ENCODE data around the gene CRHR2.
"Not testable (repeated sequence)": the region's sequence is repeated elsewhere in the genome, so short reads cannot be mapped to it uniquely, and the experiment has no call there.

CRHR2 gene

DNA sequence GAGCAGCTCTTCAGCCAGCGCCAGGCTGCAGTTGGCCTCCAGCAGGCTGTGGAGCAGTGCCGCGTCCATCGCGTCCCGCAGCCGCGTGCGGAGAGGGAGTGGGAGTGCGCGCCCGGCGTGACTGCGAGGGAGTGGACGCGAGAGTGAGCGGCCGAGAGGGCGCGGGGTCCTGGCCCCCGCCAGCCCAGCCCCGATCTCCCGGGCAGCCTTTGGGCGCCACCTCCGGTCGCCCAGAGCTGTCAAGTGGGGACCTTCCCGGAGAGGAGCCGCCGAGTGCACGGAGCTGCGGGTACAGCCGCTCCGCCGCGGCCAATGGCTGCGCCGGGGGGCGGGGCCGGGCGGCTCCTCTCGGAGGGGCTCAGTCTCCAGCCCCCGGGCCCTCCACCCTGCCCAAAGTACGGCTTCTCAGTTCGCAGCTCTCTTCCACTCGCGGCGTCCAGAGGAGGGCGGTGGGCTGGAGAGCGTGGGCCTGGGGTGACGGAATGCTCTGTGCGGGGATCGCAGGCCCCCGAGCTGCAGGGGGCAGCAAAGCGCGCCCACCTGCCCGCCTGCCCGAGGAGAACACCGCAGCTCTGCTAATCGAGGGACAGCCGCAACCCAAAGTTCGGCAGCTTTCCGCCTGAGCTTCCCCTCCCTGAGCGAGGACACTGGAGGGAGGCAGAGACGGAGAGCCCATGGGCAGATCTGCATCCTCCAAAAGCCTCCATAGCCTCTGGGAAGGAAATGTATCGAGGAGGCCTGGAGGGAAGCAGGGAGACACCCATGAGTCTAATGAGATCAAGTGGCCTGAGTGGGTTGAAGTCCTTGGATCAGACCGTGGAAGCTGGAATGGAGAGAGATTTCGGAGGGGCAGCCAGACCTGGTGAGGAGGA, at the start of gene CRHR2:
TSS of gene CRHR2 (minus strand) at position 245 of the 872 bp plus-strand sequence. CDS start at position 69, 176 bp downstream.
- Histone ChIP-seq H3K9ac (ENCODE audit: low read depth, low read length) (peak within 1 kb of the TSS; percentile 55; the same call in 1 of the 2 replicates), H3K9me3 (ENCODE audit: control insufficient read depth, insufficient read depth, low read length) (no peaks in the 10 kb centered on the region), H3K4me1 (ENCODE audit: insufficient read depth, low read length) (peaks cover 18% of the 10 kb centered on the region), H3K36me3 (ENCODE audit: insufficient read depth, low read length) (no peaks in the 10 kb centered on the region)

GRCh38 chr7:30731581-30731980, 49.3 kb upstream of the CRHR2 start:
- Histone ChIP-seq H3K9ac (ENCODE audit: low read depth, low read length) (no peak overlapping the region), H3K36me3 (ENCODE audit: insufficient read depth, low read length) (no peaks in the 10 kb centered on the region), H3K9me3 (ENCODE audit: control insufficient read depth, insufficient read depth, low read length) (no peaks in the 10 kb centered on the region), H3K4me1 (ENCODE audit: insufficient read depth, low read length) (peaks cover 9% of the 10 kb centered on the region; the same call in 1 of the 2 replicates)

- Histone ChIP-seq H3K36me3 (ENCODE audit: insufficient read depth, low read length) (no peaks in the 10 kb centered on the region), H3K9ac (ENCODE audit: low read depth, low read length) (no peak overlapping the region), H3K9me3 (ENCODE audit: control insufficient read depth, insufficient read depth, low read length) (no peaks in the 10 kb centered on the region), H3K4me1 (ENCODE audit: insufficient read depth, low read length) (peaks cover 10% of the 10 kb centered on the region; the same call in 1 of the 2 replicates)
These were observed 48.7 kb upstream of the CRHR2 start for GRCh38 chr7:30730996-30731395.

- H3K9me3 ChIP-seq (ENCODE audit: control insufficient read depth, insufficient read depth, low read length) = no peaks in the 10 kb centered on the region
- no peak overlapping the region for H3K9ac ChIP-seq (ENCODE audit: low read depth, low read length)
- peaks cover 10% of the 10 kb centered on the region; the same call in 1 of the 2 replicates for H3K4me1 ChIP-seq (ENCODE audit: insufficient read depth, low read length)
- H3K36me3 ChIP-seq (ENCODE audit: insufficient read depth, low read length) = no peaks in the 10 kb centered on the region
These were observed 47.8 kb upstream of the CRHR2 start for GRCh38 chr7:30730097-30730496.

GRCh38 chr7:30729642-30730041, 47.4 kb upstream of the CRHR2 start:
- Histone ChIP-seq H3K9ac (ENCODE audit: low read depth, low read length) (no peak overlapping the region), H3K36me3 (ENCODE audit: insufficient read depth, low read length) (no peaks in the 10 kb centered on the region), H3K4me1 (ENCODE audit: insufficient read depth, low read length) (peaks cover 10% of the 10 kb centered on the region; the same call in 1 of the 2 replicates), H3K9me3 (ENCODE audit: control insufficient read depth, insufficient read depth, low read length) (no peaks in the 10 kb centered on the region)

GRCh38 chr7:30728591-30729100, 46.4 kb upstream of the CRHR2 start:
- H3K9ac ChIP-seq (ENCODE audit: low read depth, low read length) = no peak overlapping the region
- peaks cover 10% of the 10 kb centered on the region; the same call in 1 of the 2 replicates for H3K4me1 ChIP-seq (ENCODE audit: insufficient read depth, low read length)
- H3K36me3 ChIP-seq (ENCODE audit: insufficient read depth, low read length) = no peaks in the 10 kb centered on the region
- H3K9me3 ChIP-seq (ENCODE audit: control insufficient read depth, insufficient read depth, low read length) = no peaks in the 10 kb centered on the region

GRCh38 chr7:30727061-30727945, 45.0 kb upstream of the CRHR2 start:
- H3K36me3 ChIP-seq (ENCODE audit: insufficient read depth, low read length) = no peaks in the 10 kb centered on the region
- no peaks in the 10 kb centered on the region for H3K9me3 ChIP-seq (ENCODE audit: control insufficient read depth, insufficient read depth, low read length)
- H3K9ac ChIP-seq (ENCODE audit: low read depth, low read length) = no peak overlapping the region
- peaks cover 10% of the 10 kb centered on the region; the same call in 1 of the 2 replicates for H3K4me1 ChIP-seq (ENCODE audit: insufficient read depth, low read length)

GRCh38 chr7:30726296-30727006, 44.2 kb upstream of the CRHR2 start:
- Histone ChIP-seq H3K9me3 (ENCODE audit: control insufficient read depth, insufficient read depth, low read length) (no peaks in the 10 kb centered on the region), H3K36me3 (ENCODE audit: insufficient read depth, low read length) (no peaks in the 10 kb centered on the region), H3K4me1 (ENCODE audit: insufficient read depth, low read length) (peaks cover 10% of the 10 kb centered on the region; the same call in 1 of the 2 replicates), H3K9ac (ENCODE audit: low read depth, low read length) (no peak overlapping the region)

DNA sequence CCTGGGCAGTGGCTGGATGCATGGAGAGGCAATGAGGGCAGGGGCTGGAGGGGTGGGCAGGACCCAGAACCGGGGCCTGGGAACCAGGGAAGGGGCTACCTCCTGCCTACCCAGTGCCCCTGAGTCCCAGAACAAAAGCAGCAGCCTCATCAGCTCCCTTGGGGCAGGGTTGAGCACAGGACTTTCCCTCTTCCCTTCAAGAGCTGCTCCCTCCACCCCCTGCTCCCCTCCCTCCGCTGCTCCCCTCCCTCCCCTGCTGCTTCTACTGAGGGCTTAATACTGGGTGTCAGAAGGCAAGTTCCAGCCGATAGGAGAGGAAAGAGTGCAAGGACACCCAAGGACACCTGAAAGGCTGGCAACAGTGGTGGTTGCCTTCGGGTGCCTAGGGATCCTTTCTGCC, 41.5 kb upstream of the CRHR2 start:
- Histone ChIP-seq H3K9me3 (ENCODE audit: control insufficient read depth, insufficient read depth, low read length) (peaks cover 3% of the 10 kb centered on the region; the same call in 1 of the 2 replicates), H3K36me3 (ENCODE audit: insufficient read depth, low read length) (no peaks in the 10 kb centered on the region), H3K4me1 (ENCODE audit: insufficient read depth, low read length) (peaks cover 10% of the 10 kb centered on the region; the same call in 1 of the 2 replicates)

DNA sequence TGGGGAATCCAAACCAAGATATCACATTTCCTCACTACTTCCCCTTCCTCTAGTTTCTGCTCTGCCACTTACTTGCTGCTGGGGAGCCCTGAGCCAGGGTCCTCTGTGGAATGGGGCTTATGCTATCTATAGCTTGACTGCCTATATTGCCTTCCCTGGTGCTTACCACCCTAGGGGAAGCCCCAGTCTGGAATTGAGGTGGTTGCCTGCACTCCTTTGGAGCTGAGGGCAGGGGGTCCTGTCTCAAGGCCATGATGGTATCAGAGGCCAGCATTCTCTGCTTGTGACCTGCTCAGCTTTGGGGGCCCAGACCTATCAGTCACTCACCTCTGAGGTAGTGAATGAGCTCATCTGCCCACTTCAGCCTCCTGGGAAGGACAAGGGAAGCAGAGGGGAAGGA, 40.4 kb upstream of the CRHR2 start:
- H3K36me3 ChIP-seq (ENCODE audit: insufficient read depth, low read length) = no peaks in the 10 kb centered on the region
- peaks cover 7% of the 10 kb centered on the region; the same call in 1 of the 2 replicates for H3K9me3 ChIP-seq (ENCODE audit: control insufficient read depth, insufficient read depth, low read length)
- H3K4me1 ChIP-seq (ENCODE audit: insufficient read depth, low read length) = peaks cover 10% of the 10 kb centered on the region; the same call in 1 of the 2 replicates
- no peak overlapping the region for H3K9ac ChIP-seq (ENCODE audit: low read depth, low read length)

More for the DNA sequence above, 41.5 kb upstream of the CRHR2 start:
- no peak overlapping the region for H3K9ac ChIP-seq (ENCODE audit: low read depth, low read length)

- Histone ChIP-seq H3K9me3 (ENCODE audit: control insufficient read depth, insufficient read depth, low read length) (peaks cover 7% of the 10 kb centered on the region; the same call in 1 of the 2 replicates), H3K9ac (ENCODE audit: low read depth, low read length) (no peak overlapping the region), H3K4me1 (ENCODE audit: insufficient read depth, low read length) (peaks cover 7% of the 10 kb centered on the region; the same call in 1 of the 2 replicates), H3K36me3 (ENCODE audit: insufficient read depth, low read length) (no peaks in the 10 kb centered on the region)
These were observed 39.9 kb upstream of the CRHR2 start for GRCh38 chr7:30722187-30722586.

GRCh38 chr7:30721211-30721610, 39.0 kb upstream of the CRHR2 start:
- no peaks in the 10 kb centered on the region for H3K36me3 ChIP-seq (ENCODE audit: insufficient read depth, low read length)
- no peaks in the 10 kb centered on the region for H3K4me1 ChIP-seq (ENCODE audit: insufficient read depth, low read length)
- H3K9ac ChIP-seq (ENCODE audit: low read depth, low read length) = no peak overlapping the region
- H3K9me3 ChIP-seq (ENCODE audit: control insufficient read depth, insufficient read depth, low read length) = peaks cover 7% of the 10 kb centered on the region; the same call in 1 of the 2 replicates

DNA sequence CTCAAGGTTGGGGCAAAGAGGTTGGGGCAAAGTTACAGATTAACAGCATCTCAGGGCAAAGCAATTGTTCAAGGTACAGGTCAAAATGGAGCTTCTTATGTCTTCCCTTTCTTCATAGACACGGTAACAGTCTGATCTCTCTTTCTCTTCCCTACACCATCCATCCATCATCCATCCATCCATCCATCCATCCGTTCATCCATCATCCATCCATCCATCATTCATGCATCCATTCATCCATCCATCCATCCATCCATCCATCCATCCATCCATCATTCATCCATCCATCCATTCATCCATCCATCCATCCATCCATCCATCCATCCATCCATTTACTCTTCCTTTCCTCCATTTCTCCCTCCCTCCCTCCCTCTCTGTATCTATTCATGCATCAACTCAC, 37.2 kb upstream of the CRHR2 start:
- H3K36me3 ChIP-seq (ENCODE audit: insufficient read depth, low read length); H3K4me1 ChIP-seq (ENCODE audit: insufficient read depth, low read length); H3K9me3 ChIP-seq (ENCODE audit: control insufficient read depth, insufficient read depth, low read length); H3K9ac ChIP-seq (ENCODE audit: low read depth, low read length): not testable (repeated sequence)
